ENCODE measurements around the gene UGCG.

- TF ChIP-seq POLR2A (IDR thresholded peaks at IDR 0.05) (no peak), CTCF (IDR thresholded peaks at IDR 0.05) (no peak)
These were observed 79.1 kb downstream of the UGCG start for GRCh38 chr9:111975709-111976108.

All from lower leg skin (tissue), 3 donors.